ENCODE measurements around the gene CCNY.

Gene CCNY

GRCh38 chr10:35526746-35527145, 190.4 kb downstream of the CCNY start:
- TF ChIP-seq TAF1 (IDR thresholded peaks at IDR 0.05; ENCODE audit: borderline replicate concordance, insufficient read depth, low read length): no peak
- TF ChIP-seq SIN3A (IDR thresholded peaks at IDR 0.05; ENCODE audit: borderline replicate concordance, insufficient read depth, low read length): no peak
- TF ChIP-seq FOXP2 (optimal IDR thresholded peaks at IDR 0.05; ENCODE audit: borderline replicate concordance, extremely low read depth, extremely low read length, insufficient read depth): no peak
- TF ChIP-seq POLR2AphosphoS5 (IDR thresholded peaks at IDR 0.05; ENCODE audit: low read depth, low read length): no peak
- TF ChIP-seq REST (IDR thresholded peaks at IDR 0.05; ENCODE audit: insufficient read depth in 1 of 2, low read depth in 2 of 2, low read length in 2 of 2): no peak

- TF ChIP-seq POLR2AphosphoS5 (IDR thresholded peaks at IDR 0.05; ENCODE audit: low read depth, low read length) (no peak), TAF1 (IDR thresholded peaks at IDR 0.05; ENCODE audit: borderline replicate concordance, insufficient read depth, low read length) (no peak), FOXP2 (optimal IDR thresholded peaks at IDR 0.05; ENCODE audit: borderline replicate concordance, extremely low read depth, extremely low read length, insufficient read depth) (no peak)
These were observed 195.8 kb downstream of the CCNY start for GRCh38 chr10:35532141-35532540.

- TF ChIP-seq FOXP2 (optimal IDR thresholded peaks at IDR 0.05; ENCODE audit: borderline replicate concordance, extremely low read depth, extremely low read length, insufficient read depth): no peak
- no peak for TF ChIP-seq TAF1 (IDR thresholded peaks at IDR 0.05; ENCODE audit: borderline replicate concordance, insufficient read depth, low read length)
- no peak for TF ChIP-seq REST (IDR thresholded peaks at IDR 0.05; ENCODE audit: insufficient read depth in 1 of 2, low read depth in 2 of 2, low read length in 2 of 2)
- no peak for TF ChIP-seq SIN3A (IDR thresholded peaks at IDR 0.05; ENCODE audit: borderline replicate concordance, insufficient read depth, low read length)
- no peak for TF ChIP-seq POLR2AphosphoS5 (IDR thresholded peaks at IDR 0.05; ENCODE audit: low read depth, low read length)
These were observed 197.3 kb downstream of the CCNY start for GRCh38 chr10:35533565-35533964.

- TF ChIP-seq TAF1 (IDR thresholded peaks at IDR 0.05; ENCODE audit: borderline replicate concordance, insufficient read depth, low read length) (no peak), FOXP2 (optimal IDR thresholded peaks at IDR 0.05; ENCODE audit: borderline replicate concordance, extremely low read depth, extremely low read length, insufficient read depth) (no peak), REST (IDR thresholded peaks at IDR 0.05; ENCODE audit: insufficient read depth in 1 of 2, low read depth in 2 of 2, low read length in 2 of 2) (no peak), POLR2AphosphoS5 (IDR thresholded peaks at IDR 0.05; ENCODE audit: low read depth, low read length) (no peak), SIN3A (IDR thresholded peaks at IDR 0.05; ENCODE audit: borderline replicate concordance, insufficient read depth, low read length) (no peak)
These were observed 198.8 kb downstream of the CCNY start for GRCh38 chr10:35535136-35535535.

- TF ChIP-seq TAF1 (IDR thresholded peaks at IDR 0.05; ENCODE audit: borderline replicate concordance, insufficient read depth, low read length): no peak
- TF ChIP-seq POLR2AphosphoS5 (IDR thresholded peaks at IDR 0.05; ENCODE audit: low read depth, low read length): no peak
- TF ChIP-seq REST (IDR thresholded peaks at IDR 0.05; ENCODE audit: insufficient read depth in 1 of 2, low read depth in 2 of 2, low read length in 2 of 2): no peak
- no peak for TF ChIP-seq FOXP2 (optimal IDR thresholded peaks at IDR 0.05; ENCODE audit: borderline replicate concordance, extremely low read depth, extremely low read length, insufficient read depth)
- no peak for TF ChIP-seq SIN3A (IDR thresholded peaks at IDR 0.05; ENCODE audit: borderline replicate concordance, insufficient read depth, low read length)
These were observed 200.5 kb downstream of the CCNY start for GRCh38 chr10:35536789-35537188.
